Occipital lobe (tissue), 2 donors: ENCODE results near the gene PRM2. TPM values are rescaled to one million over a fixed set of nuclear protein-coding genes. Genes with fewer than 3 reads are reported as not detected.

Experiments used
- DNase-seq: peaks from one replicate; lab custom pipeline; 2025; lab: John Stamatoyannopoulos, UW
- total RNA-seq: library from RNA; depleted of rRNA; stranded (reverse); fragments of >200 nt; gene quantifications from one replicate; pipeline ENCODE4 v1.2.3, GENCODE V29; 2014

PRM2 gene
- total RNA-seq, 1 donor from 2014 or later = not detected

DNA sequence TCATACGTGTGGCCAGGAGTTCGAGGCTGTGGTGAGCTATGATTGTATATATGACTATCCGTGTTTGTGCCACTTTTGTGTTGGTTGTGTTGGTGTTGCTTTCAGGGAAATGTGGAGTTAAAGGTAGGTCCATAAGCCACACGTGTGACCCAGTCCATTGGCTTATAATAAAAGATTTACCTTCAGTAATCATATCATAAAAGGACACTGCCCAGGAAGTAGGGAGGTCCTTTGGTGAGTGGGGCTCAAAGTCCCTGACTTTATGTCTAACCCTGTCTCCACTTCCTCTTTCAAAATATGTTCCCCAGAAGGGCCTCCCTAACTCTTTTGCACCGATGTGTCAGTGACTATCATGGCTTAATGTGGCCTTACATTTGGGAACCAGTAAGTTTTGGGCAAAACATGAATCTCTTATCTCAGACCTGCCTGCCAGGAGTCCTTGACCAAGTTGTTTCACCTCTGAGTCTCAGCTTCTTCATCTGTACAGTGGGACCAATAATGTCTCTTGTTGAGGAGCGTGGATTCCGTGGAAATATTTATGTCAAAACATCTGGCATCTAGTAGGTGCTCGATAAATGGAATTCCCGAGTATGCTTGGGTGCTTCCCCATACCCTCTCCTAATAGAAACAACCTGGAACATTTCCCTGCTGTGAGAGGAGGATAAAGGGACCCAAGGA, 12.0 kb downstream of the PRM2 start:
- DNase-seq = no peak

DNA sequence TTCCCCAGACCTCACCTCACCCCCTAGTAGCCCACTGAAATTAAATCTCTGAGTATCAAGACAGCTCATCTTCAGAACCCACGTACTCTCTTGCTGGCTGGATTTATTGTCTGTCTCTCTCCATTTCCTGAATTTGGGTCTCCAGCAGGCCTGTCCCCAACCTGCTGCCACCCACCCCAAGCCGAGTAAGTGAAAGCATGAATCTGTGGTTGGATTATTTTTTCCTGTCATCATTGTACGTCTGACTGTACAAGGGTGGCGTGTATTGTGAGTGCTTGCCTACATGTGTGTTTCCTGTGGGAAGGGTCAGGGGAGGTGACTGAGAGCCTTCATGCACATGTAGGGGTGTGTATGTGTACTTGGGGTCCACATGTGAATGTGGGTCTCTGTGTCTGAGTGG, 12.5 kb downstream of the PRM2 start:
- no peak for DNase-seq

DNA sequence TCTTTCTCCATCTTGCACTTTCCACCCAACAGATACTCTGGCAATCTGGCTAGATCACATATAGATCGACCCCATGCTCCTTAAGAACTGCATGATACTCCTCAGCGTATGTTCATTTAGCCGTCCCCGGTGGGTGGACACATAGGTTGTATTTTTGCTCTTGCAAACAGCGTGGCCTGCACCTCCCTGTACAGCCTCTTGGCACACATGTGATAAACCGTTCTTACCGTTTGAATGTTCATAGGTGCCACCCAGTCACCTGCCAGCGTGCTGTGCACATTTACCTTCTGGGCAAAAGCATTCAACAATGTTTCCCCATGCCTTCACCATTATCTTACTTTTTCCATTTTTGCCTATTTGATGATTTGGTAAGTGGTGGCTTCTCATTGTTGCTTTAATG, 13.4 kb downstream of the PRM2 start:
- no peak for DNase-seq

DNA sequence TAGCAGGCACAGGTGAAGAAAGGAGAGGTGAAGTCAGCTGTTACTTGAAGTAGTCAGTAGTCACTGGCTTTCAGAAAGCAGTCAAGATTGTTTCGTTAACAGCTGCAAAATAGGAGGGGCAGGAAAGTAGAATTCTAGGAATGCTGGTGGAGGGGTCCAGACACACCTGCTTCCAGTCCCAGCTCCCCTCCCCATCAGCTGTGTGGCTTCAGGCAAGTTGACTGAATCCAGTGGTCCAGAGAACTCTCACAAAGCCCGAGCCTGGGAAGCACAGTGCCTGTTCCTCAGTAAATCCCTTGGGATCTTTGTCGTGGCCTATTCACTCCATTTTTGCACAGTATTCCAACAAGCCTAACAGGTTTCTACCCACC, 15.7 kb downstream of the PRM2 start:
- DNase-seq = no peak

DNA sequence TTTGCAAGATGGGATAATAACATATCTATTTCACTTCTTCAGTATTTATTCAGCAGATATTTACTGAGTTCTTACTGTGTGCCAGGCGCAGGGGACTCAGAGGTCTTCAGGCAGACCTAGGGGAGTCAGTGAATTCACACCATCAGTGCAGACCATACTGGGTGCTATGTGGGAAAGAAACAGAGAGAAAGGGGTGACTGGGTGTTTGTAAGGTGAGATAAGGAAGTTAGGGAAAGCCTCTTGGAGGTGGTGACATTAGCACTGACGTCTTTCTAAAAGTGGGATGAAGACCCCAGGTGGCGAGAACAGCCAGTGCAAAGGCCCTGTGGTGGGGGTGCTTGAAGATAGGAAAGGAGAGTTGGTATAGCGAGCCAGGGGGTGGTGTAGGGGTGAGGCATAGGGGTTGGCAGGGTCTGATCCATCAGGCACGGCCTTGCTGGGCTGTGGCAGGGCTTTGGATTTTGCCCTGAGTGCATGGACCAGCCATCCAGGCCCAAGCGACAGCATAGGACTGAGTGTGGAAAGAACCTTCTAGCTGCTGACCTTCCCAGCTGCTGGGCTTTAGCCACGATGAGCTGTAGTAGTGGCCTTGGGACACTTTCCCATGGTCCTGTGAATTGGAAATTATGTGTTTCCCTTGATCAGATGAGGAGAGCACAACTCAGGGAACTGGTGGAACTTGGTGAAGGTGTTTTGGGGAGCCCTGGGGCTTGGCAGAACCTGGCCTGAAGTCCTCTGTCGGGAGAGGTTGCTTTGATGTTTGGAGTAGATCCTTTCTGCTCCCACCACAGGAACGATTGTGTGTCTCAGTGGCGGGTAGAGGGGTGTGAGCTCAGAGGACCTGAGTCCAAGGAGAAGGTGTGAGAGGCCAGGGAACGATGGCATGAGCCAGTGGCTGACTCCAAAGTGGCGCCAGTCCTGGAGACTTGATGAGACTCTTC, 16.4 kb downstream of the PRM2 start:
- DNase-seq = no peak

DNA sequence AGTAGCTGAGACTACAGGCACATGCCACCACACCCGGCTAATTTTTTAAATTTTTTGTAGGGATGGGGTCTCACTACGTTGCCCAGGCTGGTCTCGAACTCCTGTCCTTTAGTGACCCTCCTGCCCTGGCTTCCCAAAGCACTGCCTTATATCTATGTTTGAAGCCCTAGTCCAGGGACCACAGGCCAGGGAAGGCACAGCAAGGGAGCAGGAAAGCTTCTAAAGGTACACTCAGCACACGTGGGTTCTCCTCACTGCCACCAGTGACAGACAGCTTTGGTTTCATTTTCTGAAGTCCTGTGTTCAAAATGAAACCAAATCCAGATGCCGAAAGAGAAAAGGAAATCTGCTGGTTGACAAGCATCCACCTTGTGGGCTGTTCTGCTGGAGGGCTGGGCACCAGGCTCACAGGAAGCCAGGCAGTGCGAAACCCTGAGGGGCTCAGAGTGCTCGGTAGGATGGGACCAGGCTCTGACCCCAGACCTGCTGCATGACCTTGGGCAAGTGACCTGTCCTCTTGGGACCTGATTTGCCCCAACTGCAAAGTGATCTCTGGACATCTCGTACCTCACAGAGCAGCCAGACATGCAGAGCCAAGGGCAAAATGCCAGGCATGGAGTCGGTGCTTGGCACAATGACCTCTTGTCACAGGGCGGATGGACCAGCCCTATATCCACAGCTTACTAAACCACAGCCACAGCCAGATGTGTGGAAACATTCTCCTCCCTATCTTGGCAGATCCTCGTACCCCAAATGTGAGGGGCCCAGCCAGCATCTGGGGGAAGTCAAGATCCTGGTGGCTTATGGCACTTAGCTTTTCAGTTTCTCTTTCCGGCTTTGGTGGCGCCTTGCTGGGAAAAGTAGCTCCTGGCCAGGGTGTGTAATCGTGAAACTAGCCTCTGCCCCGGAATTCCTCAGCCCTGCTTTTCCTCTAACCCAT, 17.5 kb downstream of the PRM2 start:
- peak; percentile 7 for DNase-seq

DNA sequence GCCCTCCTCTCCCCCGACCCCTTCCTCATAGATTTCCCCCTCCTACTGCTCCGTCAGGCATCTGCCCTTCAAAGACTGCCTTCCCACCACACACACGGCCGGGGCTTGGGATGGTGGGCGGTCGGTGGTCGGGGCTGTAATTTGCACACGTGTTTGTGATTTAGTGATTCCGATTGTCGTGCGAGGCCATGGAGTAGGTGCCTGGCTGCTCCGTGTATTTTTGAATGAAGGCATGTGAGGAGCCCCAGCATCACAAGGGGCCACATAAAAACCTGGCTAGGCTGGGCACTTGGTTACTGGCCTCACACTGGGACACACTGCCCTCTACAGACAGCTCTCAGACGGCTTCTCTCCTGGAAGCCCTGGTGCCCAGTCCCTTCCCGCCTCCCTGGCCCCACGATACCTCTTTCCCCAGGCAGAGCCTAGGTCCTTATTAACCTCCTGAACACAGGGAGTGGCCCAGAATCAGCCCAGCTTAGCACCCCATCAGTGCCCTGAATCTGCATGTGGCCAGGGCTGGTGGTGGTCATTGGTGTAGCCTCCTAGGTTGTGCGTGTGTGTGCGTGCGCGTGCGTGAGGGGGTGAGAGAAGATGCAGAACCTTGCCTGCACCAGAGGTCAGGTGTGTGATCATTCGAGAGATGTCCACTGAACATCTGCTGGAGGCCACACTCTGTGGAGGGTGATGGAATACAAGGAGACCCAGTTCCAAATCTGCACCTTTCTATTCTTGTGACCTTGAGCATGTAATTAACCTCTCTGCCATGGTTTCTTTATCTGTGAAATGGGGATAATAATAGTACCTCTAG, 18.9 kb downstream of the PRM2 start:
- DNase-seq = peak; percentile 35

DNA sequence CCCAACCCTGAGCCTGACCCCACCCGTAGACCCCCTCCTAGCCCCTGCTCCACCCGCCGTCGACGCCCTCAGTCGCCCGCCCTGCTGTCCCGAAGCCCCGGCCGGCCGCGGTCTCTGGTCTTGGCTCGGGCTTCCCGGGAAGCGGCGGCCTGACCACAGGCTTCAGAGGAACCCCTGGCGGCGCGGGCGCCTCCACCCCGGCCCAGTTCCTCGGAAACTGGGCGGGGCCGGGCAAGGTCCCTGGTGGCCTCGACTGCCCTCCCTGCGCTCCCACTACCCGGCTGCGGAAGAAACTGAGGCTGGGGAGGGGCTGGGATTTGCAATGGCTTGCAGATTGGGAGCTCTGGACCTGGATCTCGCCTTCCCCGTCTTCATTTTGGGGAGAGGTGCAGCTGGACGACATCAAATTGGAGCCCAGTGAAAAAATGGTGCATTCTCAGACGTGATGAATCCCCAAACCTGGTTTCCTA, 19.6 kb downstream of the PRM2 start:
- DNase-seq = no peak

DNA sequence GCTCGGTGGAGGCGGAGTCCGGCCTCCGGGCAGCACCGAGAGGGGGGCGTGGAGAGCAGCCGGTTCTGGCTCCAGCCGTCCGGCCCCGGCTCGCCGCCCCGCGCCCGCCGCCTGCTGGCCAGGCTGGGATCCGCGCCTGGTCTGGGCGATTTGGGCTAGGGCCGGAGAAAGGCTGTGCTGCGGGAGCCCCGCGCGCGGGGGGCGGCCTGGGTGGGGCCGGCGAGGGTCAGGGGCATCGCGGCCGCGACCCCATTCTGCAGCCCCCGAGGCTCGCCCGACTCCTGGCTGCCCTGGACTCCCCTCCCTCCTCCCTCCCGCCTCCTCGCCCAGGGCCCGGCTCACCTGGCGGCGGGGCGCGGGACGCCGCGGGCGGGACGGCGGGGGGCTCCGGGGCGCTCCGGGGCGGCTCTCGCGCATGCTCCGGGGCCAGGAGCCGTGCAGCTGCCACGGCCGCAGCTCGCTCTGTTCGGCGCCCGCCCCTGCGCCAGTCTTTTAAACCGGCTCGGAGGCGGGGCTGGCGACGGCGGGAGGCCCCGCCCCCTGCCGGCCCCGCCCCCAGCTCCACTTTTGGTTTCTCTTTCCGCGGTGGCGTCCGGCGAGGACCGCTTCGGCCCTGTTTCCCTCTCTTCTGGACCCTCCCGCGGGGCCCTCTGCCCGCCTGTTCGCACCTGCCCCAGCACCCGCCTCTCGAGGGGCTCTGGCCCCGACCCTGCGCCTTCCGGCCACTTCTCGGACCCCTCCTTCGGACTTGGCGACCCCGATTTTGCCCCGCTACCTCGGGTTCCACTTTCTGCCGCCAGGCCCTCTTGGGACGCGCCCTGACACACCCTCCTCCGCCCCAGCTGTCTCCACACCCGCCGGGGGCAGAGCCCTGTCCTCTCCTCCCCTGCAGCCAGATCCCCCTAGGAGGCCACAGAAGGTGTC, 20.3 kb downstream of the PRM2 start, which contains the start of gene SOCS1:
TSS of gene SOCS1 (minus strand) at position 468 of the 924 bp plus-strand sequence. CDS start 726 bp downstream, outside the sequence.
- DNase-seq = peak; percentile 42

DNA sequence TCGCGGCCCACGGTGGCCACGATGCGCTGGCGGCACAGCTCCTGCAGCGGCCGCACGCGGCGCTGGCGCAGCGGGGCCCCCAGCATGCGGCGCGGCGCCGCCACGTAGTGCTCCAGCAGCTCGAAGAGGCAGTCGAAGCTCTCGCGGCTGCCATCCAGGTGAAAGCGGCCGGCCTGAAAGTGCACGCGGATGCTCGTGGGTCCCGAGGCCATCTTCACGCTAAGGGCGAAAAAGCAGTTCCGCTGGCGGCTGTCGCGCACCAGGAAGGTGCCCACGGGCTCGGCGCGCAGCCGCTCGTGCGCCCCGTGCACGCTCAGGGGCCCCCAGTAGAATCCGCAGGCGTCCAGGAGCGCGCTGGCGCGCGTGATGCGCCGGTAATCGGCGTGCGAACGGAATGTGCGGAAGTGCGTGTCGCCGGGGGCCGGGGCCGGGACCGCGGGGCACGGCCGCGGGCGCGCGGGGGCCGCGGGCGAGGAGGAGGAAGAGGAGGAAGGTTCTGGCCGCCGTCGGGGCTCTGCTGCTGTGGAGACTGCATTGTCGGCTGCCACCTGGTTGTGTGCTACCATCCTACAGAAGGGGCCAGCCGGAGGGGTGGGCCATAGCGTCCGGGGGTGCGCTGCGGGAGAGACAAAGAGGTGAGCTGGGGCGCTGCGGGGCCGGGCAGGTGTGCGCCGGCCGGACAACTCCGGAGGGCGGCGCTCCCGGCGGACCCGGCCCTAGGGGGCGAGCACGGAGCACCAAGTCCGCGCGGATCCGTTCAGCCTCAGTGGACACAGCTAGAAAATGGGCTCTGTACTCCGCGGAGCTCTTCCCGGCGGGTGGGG, 21.2 kb downstream of the PRM2 start:
- no peak for DNase-seq

DNA sequence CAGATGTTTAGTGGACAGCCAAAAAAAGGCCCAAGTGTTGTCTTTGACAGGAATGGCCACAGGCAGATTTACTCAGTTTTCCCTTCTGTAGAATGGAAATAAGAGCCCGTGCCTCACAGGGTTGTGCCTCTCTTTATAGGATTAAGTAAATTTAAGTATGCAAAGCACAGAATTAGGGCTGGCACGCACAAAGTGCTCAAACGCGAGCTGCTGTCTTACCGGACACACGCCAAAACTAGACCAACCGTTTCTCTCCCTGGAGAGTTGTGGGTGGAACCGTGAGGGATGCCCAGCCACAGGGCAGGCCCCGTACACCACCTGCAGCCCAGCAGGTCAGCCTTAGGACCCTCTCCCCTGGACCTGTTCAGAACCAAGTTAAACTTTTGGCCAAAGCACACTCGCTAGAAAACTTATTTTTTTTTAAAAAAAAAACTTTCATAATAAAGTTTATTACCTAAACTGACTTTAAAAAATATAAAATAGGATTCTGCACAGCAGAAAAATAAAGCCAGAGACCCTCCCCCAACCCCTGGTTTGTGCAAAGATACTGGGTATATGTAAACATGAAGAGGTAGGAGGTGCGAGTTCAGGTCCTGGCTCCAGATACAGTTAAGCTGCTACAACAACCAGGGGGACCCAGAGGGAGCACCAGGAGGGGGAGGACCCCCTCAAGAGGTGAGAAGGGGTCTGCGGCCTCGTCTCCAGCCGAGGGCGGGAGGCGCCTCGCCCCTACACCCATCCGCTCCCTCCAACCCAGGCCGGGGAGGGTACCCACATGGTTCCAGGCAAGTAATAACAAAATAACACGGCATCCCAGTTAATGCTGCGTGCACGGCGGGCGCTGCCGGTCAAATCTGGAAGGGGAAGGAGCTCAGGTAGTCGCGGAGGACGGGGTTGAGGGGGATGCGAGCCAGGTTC, 22.0 kb downstream of the PRM2 start:
- DNase-seq = no peak

DNA sequence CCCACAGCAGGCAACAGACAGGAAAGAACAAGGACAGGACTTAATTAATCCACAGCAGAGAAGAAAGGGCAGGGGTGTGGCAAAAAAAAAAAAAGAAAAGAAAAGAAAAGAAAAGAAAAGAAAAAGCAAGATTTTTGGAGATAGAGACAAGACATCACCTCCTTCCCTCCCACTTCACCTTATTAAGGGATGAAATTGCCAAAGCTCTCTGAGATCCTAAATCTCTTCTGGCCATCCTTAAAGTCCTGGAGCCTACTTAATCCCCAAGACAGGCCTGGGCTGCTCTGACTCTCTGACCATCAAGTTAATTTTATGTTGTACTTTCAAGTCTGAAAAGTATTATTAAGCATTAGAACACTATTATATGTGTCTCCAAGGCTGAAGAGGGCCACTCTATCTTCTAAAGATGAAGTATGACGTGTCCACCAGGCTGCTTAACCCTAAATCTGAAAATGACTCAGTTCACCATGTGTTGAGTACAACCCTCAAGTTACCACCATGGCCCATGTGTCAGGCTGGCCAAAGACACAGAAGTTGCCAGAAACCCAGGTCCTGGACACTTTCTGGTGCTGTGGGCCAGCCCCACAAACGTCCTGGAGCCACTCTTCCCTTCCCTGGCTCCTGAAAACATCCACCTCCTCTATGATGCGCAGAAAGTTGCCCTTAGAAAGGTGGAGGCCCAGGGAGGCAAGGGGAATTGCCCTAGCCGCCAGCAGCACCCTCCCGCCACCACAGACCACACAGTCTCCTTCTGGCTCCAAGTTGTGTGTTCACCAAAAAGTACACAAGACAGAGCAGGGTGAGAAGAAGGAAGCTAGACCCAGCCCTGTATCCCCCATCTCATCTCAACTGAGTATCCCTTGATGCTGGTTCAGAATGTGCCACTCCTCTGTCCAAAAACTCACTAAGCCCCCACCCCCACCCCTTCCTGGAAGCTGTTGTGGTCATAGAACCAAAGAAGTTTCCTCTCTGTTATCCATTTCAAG, 23.0 kb downstream of the PRM2 start:
- DNase-seq = no peak

DNA sequence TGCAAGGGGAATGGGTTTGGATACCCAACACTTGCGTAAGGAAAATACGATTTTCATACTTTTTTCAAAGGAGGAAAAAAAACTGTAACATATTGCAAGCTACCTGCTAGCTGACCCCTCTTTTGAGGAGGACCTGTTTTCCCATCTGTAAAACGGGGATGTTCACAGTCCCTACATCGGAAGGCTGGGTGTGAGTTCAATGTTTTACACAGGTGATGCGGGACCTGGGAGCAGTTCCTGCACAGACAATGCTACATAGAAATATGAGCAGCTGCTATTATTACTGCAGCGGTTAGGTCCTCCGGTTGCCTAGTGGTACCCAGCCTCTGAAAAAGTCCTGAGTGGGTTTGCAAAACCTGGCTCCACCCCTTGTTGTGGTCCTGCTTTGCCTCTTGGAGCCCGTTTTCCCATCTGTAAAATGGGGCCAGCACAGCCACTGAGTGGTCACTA, 23.8 kb downstream of the PRM2 start:
- DNase-seq = no peak

DNA sequence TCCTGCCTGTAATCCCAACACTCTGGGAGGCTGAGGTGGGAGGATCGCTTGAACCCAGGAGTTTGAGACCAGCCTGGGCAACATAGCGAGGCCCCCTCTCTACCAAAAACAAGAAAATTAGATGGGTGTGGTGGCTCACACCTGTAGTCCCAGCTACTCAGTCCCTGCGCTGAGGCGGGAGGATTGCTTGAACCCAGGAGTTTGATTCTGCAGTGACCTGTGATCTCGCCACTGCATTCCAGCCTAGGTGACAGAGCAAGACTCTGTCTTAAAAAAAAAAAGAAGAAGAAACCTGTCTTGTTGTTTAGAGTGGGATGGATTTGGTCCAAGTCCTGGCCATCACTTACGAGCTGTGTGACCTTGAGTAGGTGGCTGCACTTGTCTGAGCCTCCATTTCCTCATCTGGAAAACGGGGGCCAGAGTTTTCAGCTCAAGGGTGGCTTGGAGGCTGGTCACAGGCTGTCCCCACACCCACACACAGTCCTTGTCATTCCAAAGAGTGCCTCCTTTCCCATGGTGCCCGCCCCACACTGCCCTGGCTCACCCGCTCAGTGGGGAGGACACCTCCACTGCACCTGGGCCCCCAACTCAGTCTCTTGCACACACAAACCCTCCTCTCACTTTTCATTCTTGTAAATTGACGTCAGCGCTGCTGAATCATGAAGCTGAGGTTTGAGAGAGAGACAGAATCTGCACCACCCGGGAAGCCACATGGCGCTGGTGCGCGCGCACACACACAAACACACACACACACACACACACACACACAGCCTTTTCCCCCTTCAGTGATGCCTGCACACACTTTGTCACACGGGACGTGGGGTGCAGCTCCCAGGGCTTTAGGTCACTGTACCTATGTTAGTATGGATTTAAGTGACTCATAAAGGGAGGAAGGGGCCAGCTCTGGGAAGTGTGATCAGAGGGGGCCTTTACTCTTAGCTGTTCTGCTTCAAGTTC, 24.5 kb downstream of the PRM2 start:
- no peak for DNase-seq
